Endothelial cell (in vitro differentiated cells): Measurements from ENCODE around the gene MBOAT2. TPM values are rescaled to one million over a fixed set of nuclear protein-coding genes. Genes with fewer than 3 reads are reported as not detected.

ENCODE experiments used
- DNase-seq: peaks from one replicate; pipeline ENCODE4 v3.0.0; 2021; ENCODE audit warnings: low spot score
- H3K27ac Mint-ChIP-seq: one replicate; pipeline ENCODE4 v1.8.0; 2021; ENCODE audit warnings: mixed read lengths, inconsistent platforms; ENCODE audit not compliant: unreplicated experiment
- H3K27me3 Mint-ChIP-seq: one replicate; pipeline ENCODE4 v1.8.0; 2021; ENCODE audit warnings: mild to moderate bottlenecking, moderate library complexity, mixed read lengths, inconsistent platforms; ENCODE audit not compliant: unreplicated experiment
- H3K36me3 Mint-ChIP-seq: one replicate; pipeline ENCODE4 v1.8.0; 2021; ENCODE audit warnings: mild to moderate bottlenecking, low read depth, mixed read lengths, inconsistent platforms; ENCODE audit not compliant: unreplicated experiment
- H3K4me1 Mint-ChIP-seq: one replicate; pipeline ENCODE4 v1.8.0; 2021; ENCODE audit warnings: mild to moderate bottlenecking, mixed read lengths, inconsistent platforms; ENCODE audit not compliant: unreplicated experiment
- H3K4me3 Mint-ChIP-seq: one replicate; pipeline ENCODE4 v1.8.0; 2021; ENCODE audit warnings: mild to moderate bottlenecking, mixed read lengths, inconsistent platforms; ENCODE audit not compliant: unreplicated experiment
- H3K9me3 Mint-ChIP-seq: one replicate; pipeline ENCODE4 v1.8.0; 2021; ENCODE audit warnings: mixed read lengths, inconsistent platforms; ENCODE audit not compliant: unreplicated experiment
- CTCF ChIP-seq: fragments of 200-600 bp; sonication (generic); IDR thresholded peaks from one replicate; pipeline ENCODE4 v1.5.0; 2021; ENCODE audit warnings: antibody characterized with exemption; ENCODE audit not compliant: unreplicated experiment
- total RNA-seq: library from RNA; stranded (reverse); fragmentation: NEBNext Ultra II Directional; extraction: Animal tissue kit (Norgen Biotek cat#: 25700); gene quantifications from one replicate; pipeline ENCODE4 v1.2.1, GENCODE V29; 2021; ENCODE audit not compliant: unreplicated experiment

Gene MBOAT2
- total RNA-seq, 1 donor from 2014 or later, result 71.6 TPM

- no peak for DNase-seq
- H3K4me1 Mint-ChIP-seq, result peaks cover 9% of the 10 kb centered on the region
- no peak for TF ChIP-seq CTCF
- no peak overlapping the region for H3K27ac Mint-ChIP-seq
- no peaks in the 10 kb centered on the region for H3K9me3 Mint-ChIP-seq
- H3K36me3 Mint-ChIP-seq, result peaks cover 4% of the 10 kb centered on the region
- peaks cover 7% of the 10 kb centered on the region for H3K27me3 Mint-ChIP-seq
- H3K4me3 Mint-ChIP-seq, result no peak overlapping the region
Measured at GRCh38 chr2:8839189-8839965, 164.1 kb downstream of the MBOAT2 start.

GRCh38 chr2:8837795-8838140 is 165.7 kb downstream of the MBOAT2 start:
- H3K4me1 Mint-ChIP-seq, result peaks cover 9% of the 10 kb centered on the region
- DNase-seq, result no peak
- peaks cover 4% of the 10 kb centered on the region for H3K36me3 Mint-ChIP-seq
- H3K9me3 Mint-ChIP-seq, result no peaks in the 10 kb centered on the region
- no peak overlapping the region for H3K27ac Mint-ChIP-seq
- peaks cover 7% of the 10 kb centered on the region for H3K27me3 Mint-ChIP-seq
- peak overlapping the region; percentile 99 for H3K4me3 Mint-ChIP-seq
- TF ChIP-seq CTCF, result no peak

GRCh38 chr2:8836971-8837794 is 166.3 kb downstream of the MBOAT2 start, which contains the start of gene KIDINS220:
KIDINS220 (minus strand) TSS chr2:8837613; CDS start chr2:8827093, 10,520 bp downstream.
- peaks cover 9% of the 10 kb centered on the region for H3K4me1 Mint-ChIP-seq
- H3K4me3 Mint-ChIP-seq, result peak within 1 kb of the TSS; percentile 99
- peaks cover 4% of the 10 kb centered on the region for H3K36me3 Mint-ChIP-seq
- peaks cover 5% of the 10 kb centered on the region for H3K27me3 Mint-ChIP-seq
- H3K9me3 Mint-ChIP-seq, result no peaks in the 10 kb centered on the region
- no peak for TF ChIP-seq CTCF
- H3K27ac Mint-ChIP-seq, result peak within 1 kb of the TSS; percentile 82
- DNase-seq, result peak; percentile 85

GRCh38 chr2:8835279-8835678 is 168.2 kb downstream of the MBOAT2 start:
- DNase-seq, result no peak
- TF ChIP-seq CTCF, result no peak
- Mint-ChIP-seq H3K9me3 (no peaks in the 10 kb centered on the region), H3K36me3 (peaks cover 4% of the 10 kb centered on the region), H3K4me3 (no peak overlapping the region), H3K4me1 (peaks cover 9% of the 10 kb centered on the region), H3K27me3 (peaks cover 5% of the 10 kb centered on the region), H3K27ac (no peak overlapping the region)

- H3K27ac Mint-ChIP-seq, result no peak overlapping the region
- H3K4me3 Mint-ChIP-seq, result no peak overlapping the region
- no peak for DNase-seq
- H3K27me3 Mint-ChIP-seq, result peaks cover 3% of the 10 kb centered on the region
- peaks cover 4% of the 10 kb centered on the region for H3K36me3 Mint-ChIP-seq
- TF ChIP-seq CTCF, result no peak
- peaks cover 10% of the 10 kb centered on the region for H3K4me1 Mint-ChIP-seq
- H3K9me3 Mint-ChIP-seq, result no peaks in the 10 kb centered on the region
Measured at GRCh38 chr2:8833853-8834252, 169.6 kb downstream of the MBOAT2 start.
